Neural cell (in vitro differentiated cells): ENCODE results near the gene HDAC3. TPM values are rescaled to one million over a fixed set of nuclear protein-coding genes. Genes with fewer than 3 reads are reported as not detected.

Source experiments
- H2AFZ ChIP-seq: fragments of 200-600, 300-800 bp; sonication (generic), shearing (Covaris generic); 2 replicates; pipeline ENCODE4 v1.6.0; 2014; ENCODE audit warnings: low read depth, mild to moderate bottlenecking, antibody characterized with exemption, low read length, moderate library complexity
- H3F3A ChIP-seq: fragments of 200-600 bp; shearing (Covaris generic); 2 replicates; pipeline ENCODE4 v1.6.1; 2016; ENCODE audit warnings: mild to moderate bottlenecking, moderate library complexity, mixed read lengths, antibody characterized with exemption, low read length; ENCODE audit not compliant: insufficient read depth, poor library complexity, severe bottlenecking
- H3K27ac ChIP-seq: fragments of 200-600, 300-800 bp; sonication (generic), shearing (Covaris generic); 2 replicates; pipeline ENCODE4 v1.5.1; 2014; ENCODE audit warnings: mild to moderate bottlenecking, low read length, moderate library complexity
- H3K27me3 ChIP-seq: fragments of 300-800, 200-600 bp; sonication (generic), shearing (Covaris generic); 2 replicates; pipeline ENCODE4 v1.6.0; 2014; ENCODE audit warnings: mild to moderate bottlenecking, low read depth, low read length, moderate library complexity; ENCODE audit not compliant: insufficient read depth
- H3K36me3 ChIP-seq: fragments of 300-800, 200-600 bp; sonication (generic), shearing (Covaris generic); 2 replicates; pipeline ENCODE4 v1.5.1; 2014; ENCODE audit warnings: mild to moderate bottlenecking, antibody characterized with exemption, low read length, moderate library complexity; ENCODE audit not compliant: insufficient read depth
- H3K4me2 ChIP-seq: fragments of 300-800, 200-600 bp; sonication (generic), shearing (Covaris generic); 2 replicates; pipeline ENCODE4 v1.6.0; 2014; ENCODE audit warnings: mild to moderate bottlenecking, low read length
- H3K4me3 ChIP-seq: fragments of 300-800, 200-600 bp; sonication (generic), shearing (Covaris generic); 2 replicates; pipeline ENCODE4 v1.5.1; 2014; ENCODE audit warnings: mild to moderate bottlenecking, low read length, moderate library complexity
- H3K79me2 ChIP-seq: fragments of 200-600 bp; shearing (Covaris generic); replicated peaks from 2 replicates; pipeline ENCODE4 v1.6.0; 2014; ENCODE audit warnings: mild to moderate bottlenecking, low read length, moderate library complexity; ENCODE audit not compliant: insufficient read depth
- H3K9ac ChIP-seq: fragments of 300-800, 200-600 bp; sonication (generic), shearing (Covaris generic); 2 replicates; pipeline ENCODE4 v1.6.1; 2016; ENCODE audit warnings: mild to moderate bottlenecking, low read length, mixed read lengths
- H3K9me2 ChIP-seq: fragments of 200-600 bp; shearing (Covaris generic); 2 replicates; pipeline ENCODE4 v1.6.1; 2016; ENCODE audit warnings: mild to moderate bottlenecking, low read length, mixed read lengths; ENCODE audit not compliant: insufficient read depth
- H3K9me3 ChIP-seq: fragments of 200-600, 300-800 bp; sonication (generic), shearing (Covaris generic); 2 replicates; pipeline ENCODE4 v1.6.1; 2016; ENCODE audit warnings: mild to moderate bottlenecking, mixed run types, low read length, moderate library complexity, mixed read lengths
- H4K20me1 ChIP-seq: fragments of 200-600 bp; shearing (Covaris generic); 2 replicates; pipeline ENCODE4 v1.6.1; 2016; ENCODE audit warnings: mild to moderate bottlenecking, mixed run types; ENCODE audit not compliant: insufficient read depth
- CTCF ChIP-seq: fragments of 450-650 bp; IDR thresholded peaks from 2 replicates; pipeline ENCODE4 v1.5.1; 2014; ENCODE audit warnings: antibody characterized with exemption, mild to moderate bottlenecking, moderate library complexity; ENCODE audit not compliant: poor library complexity, severe bottlenecking
- EP300 ChIP-seq: fragments of 450-650 bp; conservative IDR thresholded peaks from 2 replicates; pipeline ENCODE4 v1.6.1; 2014; ENCODE audit warnings: antibody characterized with exemption, mild to moderate bottlenecking, moderate library complexity; ENCODE audit not compliant: poor library complexity, severe bottlenecking
- EZH2 ChIP-seq: fragments of 200-600, 300-800 bp; shearing (Covaris generic), sonication (generic); IDR thresholded peaks from 2 replicates; pipeline ENCODE4 v1.6.1; 2014; ENCODE audit warnings: antibody characterized with exemption, low read length, borderline replicate concordance, mild to moderate bottlenecking; ENCODE audit not compliant: insufficient read depth, poor library complexity, severe bottlenecking
- MXI1 ChIP-seq: fragments of 450-650 bp; conservative IDR thresholded peaks from 2 replicates; pipeline ENCODE4 v1.6.1; 2014; ENCODE audit warnings: antibody characterized with exemption, mild to moderate bottlenecking; ENCODE audit not compliant: poor library complexity, severe bottlenecking
- POLR2AphosphoS5 ChIP-seq: IDR thresholded peaks from 2 replicates; pipeline ENCODE4 v1.6.1; 2012
- RAD21 ChIP-seq: fragments of 450-650 bp; conservative IDR thresholded peaks from 2 replicates; pipeline ENCODE4 v1.6.1; 2014; ENCODE audit warnings: antibody characterized with exemption, mild to moderate bottlenecking, moderate library complexity
- REST ChIP-seq: IDR thresholded peaks from 2 replicates; pipeline ENCODE4 v1.6.1; 2012; ENCODE audit warnings: borderline replicate concordance
- SMC3 ChIP-seq: fragments of 450-650 bp; conservative IDR thresholded peaks from 2 replicates; pipeline ENCODE4 v1.6.1; 2014; ENCODE audit warnings: antibody characterized with exemption, mild to moderate bottlenecking, moderate library complexity; ENCODE audit not compliant: poor library complexity
- TAF1 ChIP-seq: IDR thresholded peaks from 2 replicates; pipeline ENCODE4 v1.6.1; 2012; ENCODE audit warnings: low read depth
- polyA plus RNA-seq: library from polyadenylated mRNA; depleted of rRNA; stranded (reverse); fragments of >200 nt; gene quantifications from 2 replicates; pipeline ENCODE4 v1.2.3, GENCODE V29; 2014

HDAC3 gene
- polyA plus RNA-seq, 1 donor from 2014 or later = 115 TPM

- Histone ChIP-seq H3K27ac (no peak overlapping the region), H3F3A (no peaks in the 10 kb centered on the region)
- no peak for TF ChIP-seq MXI1
- TF ChIP-seq RAD21 = no peak
- TF ChIP-seq POLR2AphosphoS5 = no peak
- no peak for TF ChIP-seq SMC3
- no peak for TF ChIP-seq TAF1
- TF ChIP-seq REST = no peak
- TF ChIP-seq EP300 = no peak
- TF ChIP-seq EZH2 = no peak
- no peak for TF ChIP-seq CTCF
These were observed 38.8 kb downstream of the HDAC3 start for GRCh38 chr5:141597814-141598213.

GRCh38 chr5:141597394-141597793, 39.3 kb downstream of the HDAC3 start:
- no peaks in the 10 kb centered on the region for H3K36me3 ChIP-seq
- no peak overlapping the region for H3K4me3 ChIP-seq
- no peaks in the 10 kb centered on the region for H3K79me2 ChIP-seq
- no peaks in the 10 kb centered on the region for H3K9me3 ChIP-seq
- H3K27me3 ChIP-seq = no peaks in the 10 kb centered on the region
- H3K9ac ChIP-seq = no peak overlapping the region
- H3K9me2 ChIP-seq = no peaks in the 10 kb centered on the region
- TF ChIP-seq MXI1 = no peak
- no peak for TF ChIP-seq POLR2AphosphoS5
- TF ChIP-seq SMC3 = no peak
- no peak for TF ChIP-seq CTCF
- no peak for TF ChIP-seq RAD21
- no peak for TF ChIP-seq EP300
- no peak for TF ChIP-seq REST
- TF ChIP-seq TAF1 = no peak
- no peak for TF ChIP-seq EZH2
- no peak overlapping the region for H3K27ac ChIP-seq
- H2AFZ ChIP-seq = no peak overlapping the region
- no peaks in the 10 kb centered on the region for H4K20me1 ChIP-seq
- no peak overlapping the region for H3K4me2 ChIP-seq
- no peaks in the 10 kb centered on the region for H3F3A ChIP-seq

More at GRCh38 chr5:141597814-141598213, 38.8 kb downstream of the HDAC3 start:
- no peak overlapping the region for H3K4me3 ChIP-seq
- no peak overlapping the region for H3K4me2 ChIP-seq
- H4K20me1 ChIP-seq = no peaks in the 10 kb centered on the region
- no peaks in the 10 kb centered on the region for H3K9me2 ChIP-seq
- H2AFZ ChIP-seq = no peak overlapping the region
- H3K79me2 ChIP-seq = no peaks in the 10 kb centered on the region
- no peaks in the 10 kb centered on the region for H3K27me3 ChIP-seq
- no peak overlapping the region for H3K9ac ChIP-seq
- H3K36me3 ChIP-seq = no peaks in the 10 kb centered on the region
- H3K9me3 ChIP-seq = no peaks in the 10 kb centered on the region
